ENCODE results near the gene PCK2. TPM values are rescaled to one million over a fixed set of nuclear protein-coding genes. Genes with fewer than 3 reads are reported as not detected.

PCK2 gene
- polyA plus RNA-seq, 4 donors = 197 to 870 (median 304) TPM

GRCh38 chr14:24093207-24093900 lies 757 bp upstream of the PCK2 start:
- FAIRE-seq (no peak), DNase-seq (no peak)
- Histone ChIP-seq H3K4me3 (ENCODE audit: low read depth in 1 of 3, low read length in 3 of 3) (peak overlapping the region in 1 of 3 donors; percentile 91), H3K4me1 (ENCODE audit: control insufficient read depth in 3 of 3, insufficient read depth in 2 of 3, low read depth in 1 of 3, low read length in 2 of 3) (peaks cover 6 to 58% (median 8%) of the 10 kb centered on the region in 3 donors), H3K27ac (ENCODE audit: low read depth in 1 of 3, low read length in 2 of 3) (peak overlapping the region; percentile 96 to 99 (median 99)), H3K9me3 (ENCODE audit: control insufficient read depth in 2 of 2, insufficient read depth in 1 of 2, low read depth in 1 of 2, low read length in 1 of 2) (no peaks in the 10 kb centered on the region), H3K27me3 (ENCODE audit: control insufficient read depth in 3 of 3, insufficient read depth in 3 of 3, low read length in 3 of 3) (no peaks in the 10 kb centered on the region), H3K36me3 (ENCODE audit: control insufficient read depth in 3 of 3, insufficient read depth in 2 of 3, low read depth in 1 of 3, low read length in 3 of 3) (peaks cover 0 to 34% (median 7%) of the 10 kb centered on the region in 3 donors)
- WGBS, 3 donors = 76 to 82% (median 82%) methylated on average over 19 of the region's 19 CpGs

- H3K4me3 ChIP-seq (ENCODE audit: low read depth in 1 of 3, low read length in 3 of 3) = peak overlapping the region; percentile 80 to 92 (median 91)
- peaks cover under 1 to 49% (median 12%) of the 10 kb centered on the region in 3 donors for H3K36me3 ChIP-seq (ENCODE audit: control insufficient read depth in 3 of 3, insufficient read depth in 2 of 3, low read depth in 1 of 3, low read length in 3 of 3)
- H3K27ac ChIP-seq (ENCODE audit: low read depth in 1 of 3, low read length in 2 of 3) = peak overlapping the region; percentile 96 to 99 (median 99)
- H3K27me3 ChIP-seq (ENCODE audit: control insufficient read depth in 3 of 3, insufficient read depth in 3 of 3, low read length in 3 of 3) = no peaks in the 10 kb centered on the region
- H3K4me1 ChIP-seq (ENCODE audit: control insufficient read depth in 3 of 3, insufficient read depth in 2 of 3, low read depth in 1 of 3, low read length in 2 of 3) = peaks cover 6 to 65% (median 8%) of the 10 kb centered on the region in 3 donors
- no peak for DNase-seq
- no peak for FAIRE-seq
- WGBS, 3 donors = 1 to 4% (median 3%) methylated on average over 14 of the region's 14 CpGs
- H3K9me3 ChIP-seq (ENCODE audit: control insufficient read depth in 2 of 2, insufficient read depth in 1 of 2, low read depth in 1 of 2, low read length in 1 of 2) = no peaks in the 10 kb centered on the region
These were observed 745 bp downstream of the PCK2 start for GRCh38 chr14:24094841-24095270.

DNA sequence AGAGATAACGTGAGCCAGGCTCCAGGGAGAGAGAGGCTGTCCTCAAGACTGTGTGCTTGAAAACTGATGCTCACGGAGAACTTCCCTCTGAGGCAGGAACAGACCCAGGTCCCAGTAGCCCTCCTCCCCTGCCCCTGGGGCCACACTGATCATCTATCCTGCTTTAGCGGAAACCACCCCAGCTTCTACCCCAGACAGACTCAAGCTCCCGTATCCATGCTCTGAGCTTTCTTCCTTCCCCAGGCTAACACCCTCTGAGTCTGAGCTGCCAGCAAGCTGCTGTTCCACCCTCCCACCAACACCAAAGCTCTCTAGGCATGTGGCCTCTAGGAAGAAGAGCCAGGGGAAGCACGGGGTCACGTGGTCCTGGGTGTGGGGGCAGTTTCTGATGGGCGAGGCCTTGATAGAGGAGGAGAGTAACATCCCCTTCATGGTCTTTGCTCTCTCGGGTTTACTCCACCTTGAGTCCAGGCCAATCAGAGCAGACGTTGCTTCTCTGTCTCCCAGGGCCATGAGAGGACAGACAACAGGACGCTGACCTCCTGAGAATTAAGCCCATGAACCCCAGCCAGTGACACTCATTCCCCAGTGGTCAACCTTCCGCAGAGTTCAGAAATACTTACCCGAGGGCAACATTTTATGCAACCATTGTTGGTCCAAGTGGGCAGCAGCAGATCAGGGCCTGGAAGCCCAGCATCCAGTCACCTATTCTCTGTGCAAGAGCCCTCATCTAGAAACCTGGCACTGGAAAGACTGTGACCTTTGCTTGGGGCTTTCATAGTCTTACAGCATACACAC lies 1.4 kb downstream of the PCK2 start:
- Histone ChIP-seq H3K27ac (ENCODE audit: low read depth in 1 of 3, low read length in 2 of 3) (peak overlapping the region; percentile 96 to 99 (median 99)), H3K9me3 (ENCODE audit: control insufficient read depth in 2 of 2, insufficient read depth in 1 of 2, low read depth in 1 of 2, low read length in 1 of 2) (no peaks in the 10 kb centered on the region), H3K4me3 (ENCODE audit: low read depth in 1 of 3, low read length in 3 of 3) (peak overlapping the region; percentile 80 to 92 (median 91)), H3K27me3 (ENCODE audit: control insufficient read depth in 3 of 3, insufficient read depth in 3 of 3, low read length in 3 of 3) (no peaks in the 10 kb centered on the region), H3K4me1 (ENCODE audit: control insufficient read depth in 3 of 3, insufficient read depth in 2 of 3, low read depth in 1 of 3, low read length in 2 of 3) (peaks cover 6 to 63% (median 8%) of the 10 kb centered on the region in 3 donors), H3K36me3 (ENCODE audit: control insufficient read depth in 3 of 3, insufficient read depth in 2 of 3, low read depth in 1 of 3, low read length in 3 of 3) (peaks cover 5 to 54% (median 16%) of the 10 kb centered on the region in 3 donors)
- DNase-seq (peak; percentile 94 to 97), FAIRE-seq (no peak)
- 15 to 32% (median 19%) methylated on average over 12 of the region's 12 CpGs for WGBS, 3 donors

- H3K9me3 ChIP-seq (ENCODE audit: control insufficient read depth in 2 of 2, insufficient read depth in 1 of 2, low read depth in 1 of 2, low read length in 1 of 2) = no peaks in the 10 kb centered on the region
- H3K4me1 ChIP-seq (ENCODE audit: control insufficient read depth in 3 of 3, insufficient read depth in 2 of 3, low read depth in 1 of 3, low read length in 2 of 3) = peaks cover 6 to 52% (median 8%) of the 10 kb centered on the region in 3 donors
- peak overlapping the region in 2 of 3 donors; percentile 42 to 99 for H3K27ac ChIP-seq (ENCODE audit: low read depth in 1 of 3, low read length in 2 of 3)
- FAIRE-seq (no peak), DNase-seq (no peak)
- no peak overlapping the region for H3K4me3 ChIP-seq (ENCODE audit: low read depth in 1 of 3, low read length in 3 of 3)
- H3K36me3 ChIP-seq (ENCODE audit: control insufficient read depth in 3 of 3, insufficient read depth in 2 of 3, low read depth in 1 of 3, low read length in 3 of 3) = peaks cover 9 to 66% (median 18%) of the 10 kb centered on the region in 3 donors
- H3K27me3 ChIP-seq (ENCODE audit: control insufficient read depth in 3 of 3, insufficient read depth in 3 of 3, low read length in 3 of 3) = no peaks in the 10 kb centered on the region
- 91 to 96% (median 95%) methylated on average over 8 of the region's 8 CpGs for WGBS, 3 donors
These were observed 2.6 kb downstream of the PCK2 start for GRCh38 chr14:24096545-24097181.

GRCh38 chr14:24098229-24098926 lies 4.3 kb downstream of the PCK2 start:
- no peak for DNase-seq
- Histone ChIP-seq H3K27me3 (ENCODE audit: control insufficient read depth in 3 of 3, insufficient read depth in 3 of 3, low read length in 3 of 3) (no peaks in the 10 kb centered on the region), H3K9me3 (ENCODE audit: control insufficient read depth in 2 of 2, insufficient read depth in 1 of 2, low read depth in 1 of 2, low read length in 1 of 2) (no peaks in the 10 kb centered on the region), H3K4me3 (ENCODE audit: low read depth in 1 of 3, low read length in 3 of 3) (no peak overlapping the region), H3K4me1 (ENCODE audit: control insufficient read depth in 3 of 3, insufficient read depth in 2 of 3, low read depth in 1 of 3, low read length in 2 of 3) (peaks cover 2 to 35% (median 5%) of the 10 kb centered on the region in 3 donors), H3K27ac (ENCODE audit: low read depth in 1 of 3, low read length in 2 of 3) (no peak overlapping the region), H3K36me3 (ENCODE audit: control insufficient read depth in 3 of 3, insufficient read depth in 2 of 3, low read depth in 1 of 3, low read length in 3 of 3) (peaks cover 9 to 81% (median 26%) of the 10 kb centered on the region in 3 donors)
- FAIRE-seq = no peak
- WGBS, 3 donors = 89 to 95% (median 91%) methylated on average over 16 of the region's 16 CpGs

GRCh38 chr14:24098927-24099813 lies 5.1 kb downstream of the PCK2 start:
- Histone ChIP-seq H3K36me3 (ENCODE audit: control insufficient read depth in 3 of 3, insufficient read depth in 2 of 3, low read depth in 1 of 3, low read length in 3 of 3) (peaks cover 9 to 87% (median 27%) of the 10 kb centered on the region in 3 donors), H3K4me3 (ENCODE audit: low read depth in 1 of 3, low read length in 3 of 3) (no peak overlapping the region), H3K9me3 (ENCODE audit: control insufficient read depth in 2 of 2, insufficient read depth in 1 of 2, low read depth in 1 of 2, low read length in 1 of 2) (no peaks in the 10 kb centered on the region), H3K27ac (ENCODE audit: low read depth in 1 of 3, low read length in 2 of 3) (peak overlapping the region in 1 of 3 donors; percentile 49), H3K27me3 (ENCODE audit: control insufficient read depth in 3 of 3, insufficient read depth in 3 of 3, low read length in 3 of 3) (no peaks in the 10 kb centered on the region), H3K4me1 (ENCODE audit: control insufficient read depth in 3 of 3, insufficient read depth in 2 of 3, low read depth in 1 of 3, low read length in 2 of 3) (peaks cover 0 to 31% (median 2%) of the 10 kb centered on the region in 3 donors)
- DNase-seq (peak in 1 of 2 donors; percentile 56), FAIRE-seq (no peak)
- 41 to 78% (median 51%) methylated on average over 16 to 17 of the region's 17 CpGs for WGBS, 3 donors

DNA sequence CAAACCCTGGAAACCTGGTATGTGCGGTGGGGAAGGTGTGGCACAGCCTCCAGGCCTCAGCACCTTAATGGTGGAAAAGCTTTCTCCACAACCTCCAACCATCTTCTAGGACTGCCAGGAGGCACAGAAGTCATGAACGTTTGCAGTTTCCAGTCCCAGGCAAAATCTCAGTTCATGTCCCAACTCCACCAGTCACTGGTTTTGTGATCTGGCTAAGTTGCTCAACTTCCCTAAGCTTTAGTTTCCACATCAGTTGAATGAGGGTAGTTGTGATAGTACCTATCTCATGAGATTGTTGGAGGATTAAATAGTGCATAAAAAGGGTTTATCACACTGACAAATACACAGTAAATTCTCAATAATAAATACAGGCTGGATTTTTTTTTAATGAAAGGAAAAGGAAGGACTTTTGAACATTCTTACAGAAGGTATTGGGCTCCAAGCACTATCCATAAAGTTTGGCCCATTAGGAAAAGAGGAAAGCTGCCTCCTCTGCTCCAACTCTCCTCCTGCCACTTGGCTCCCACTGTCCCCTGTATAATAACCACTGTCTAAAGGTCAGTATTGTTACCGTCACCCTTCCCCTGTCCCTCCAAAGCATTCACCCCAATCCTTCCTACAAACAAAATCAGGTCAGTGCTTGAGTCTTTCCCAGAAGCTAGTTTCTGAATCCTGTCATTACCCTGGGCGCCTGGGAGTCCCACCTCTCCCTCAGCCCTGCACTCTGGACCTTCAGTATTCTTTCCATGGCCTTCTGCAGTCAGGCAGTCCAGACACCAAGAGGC lies 6.3 kb downstream of the PCK2 start:
- peaks cover 0 to 26% (median 2%) of the 10 kb centered on the region in 3 donors for H3K4me1 ChIP-seq (ENCODE audit: control insufficient read depth in 3 of 3, insufficient read depth in 2 of 3, low read depth in 1 of 3, low read length in 2 of 3)
- DNase-seq = no peak
- no peak overlapping the region for H3K27ac ChIP-seq (ENCODE audit: low read depth in 1 of 3, low read length in 2 of 3)

More for the DNA sequence above, 6.3 kb downstream of the PCK2 start:
- no peaks in the 10 kb centered on the region for H3K27me3 ChIP-seq (ENCODE audit: control insufficient read depth in 3 of 3, insufficient read depth in 3 of 3, low read length in 3 of 3)
- no peak overlapping the region for H3K4me3 ChIP-seq (ENCODE audit: low read depth in 1 of 3, low read length in 3 of 3)
- 61 to 82% (median 63%) methylated on average over 4 of the region's 4 CpGs for WGBS, 3 donors
- no peak for FAIRE-seq
- H3K9me3 ChIP-seq (ENCODE audit: control insufficient read depth in 2 of 2, insufficient read depth in 1 of 2, low read depth in 1 of 2, low read length in 1 of 2) = peaks cover 0 to 3% of the 10 kb centered on the region in 2 donors
- peaks cover 9 to 91% (median 27%) of the 10 kb centered on the region in 3 donors for H3K36me3 ChIP-seq (ENCODE audit: control insufficient read depth in 3 of 3, insufficient read depth in 2 of 3, low read depth in 1 of 3, low read length in 3 of 3)
